Ishikawa (cell line): Measurements from ENCODE around the gene AKR1C8.

Experiments used
- CEBPB ChIP-seq: IDR thresholded peaks from 2 replicates; pipeline ENCODE4 v1.6.1; 2012
- CREB1 ChIP-seq: IDR thresholded peaks from 2 replicates; pipeline ENCODE4 v1.6.1; 2012; ENCODE audit warnings: low read depth
- EGR1 ChIP-seq: IDR thresholded peaks from 2 replicates; pipeline ENCODE4 v1.6.1; 2012
- EP300 ChIP-seq: IDR thresholded peaks from 2 replicates; pipeline ENCODE4 v1.6.1; 2012; ENCODE audit warnings: borderline replicate concordance
- FOXM1 ChIP-seq: IDR thresholded peaks from 2 replicates; pipeline ENCODE4 v1.6.1; 2012; ENCODE audit warnings: low read depth, borderline replicate concordance
- NFIC ChIP-seq: IDR thresholded peaks from 2 replicates; pipeline ENCODE4 v1.6.1; 2012
- RAD21 ChIP-seq: IDR thresholded peaks from 2 replicates; pipeline ENCODE4 v1.6.1; 2012; ENCODE audit warnings: low read depth
- REST ChIP-seq: IDR thresholded peaks from 2 replicates; pipeline ENCODE4 v1.6.1; 2012; ENCODE audit warnings: low read depth, mild to moderate bottlenecking
- TAF1 ChIP-seq: IDR thresholded peaks from 2 replicates; pipeline ENCODE4 v1.6.1; 2012; ENCODE audit warnings: low read depth, mild to moderate bottlenecking
- TCF12 ChIP-seq: IDR thresholded peaks from 2 replicates; pipeline ENCODE4 v1.6.1; 2012; ENCODE audit warnings: low read depth
- TEAD4 ChIP-seq: IDR thresholded peaks from 2 replicates; pipeline ENCODE4 v1.6.1; 2012
- USF1 ChIP-seq: IDR thresholded peaks from 2 replicates; pipeline ENCODE4 v1.6.1; 2012
- YY1 ChIP-seq: IDR thresholded peaks from 2 replicates; pipeline ENCODE4 v1.6.1; 2012; ENCODE audit warnings: low read depth
- ZBTB7A ChIP-seq: IDR thresholded peaks from 2 replicates; pipeline ENCODE4 v1.6.1; 2012; ENCODE audit warnings: low read depth
- TF ChIP-seq, protein P1 (sequence below): IDR thresholded peaks from 2 replicates; pipeline ENCODE4 v1.6.1; 2012

Gene AKR1C8

DNA sequence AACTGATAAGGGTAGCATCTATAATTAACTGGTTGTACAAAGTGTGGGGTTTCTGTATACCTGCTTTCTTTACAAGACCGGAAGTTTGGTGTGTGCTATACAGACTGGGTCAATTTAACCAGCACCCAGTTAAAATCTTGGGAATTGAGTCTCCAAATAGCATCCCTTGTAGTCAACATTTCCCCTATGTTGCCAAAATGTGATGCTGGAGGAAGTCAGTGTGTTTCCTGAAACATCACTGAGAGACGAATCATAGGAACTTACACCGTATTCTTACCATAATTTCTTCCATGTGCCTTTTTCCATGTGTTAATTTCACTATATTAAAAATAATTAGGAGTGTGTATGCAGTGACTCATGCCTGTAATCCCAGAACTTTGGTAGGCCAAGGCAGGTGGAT, 13.4 kb upstream of the AKR1C8 start:
- TF ChIP-seq RAD21 (no peak), EP300 (no peak), EGR1 (no peak), TEAD4 (no peak)

DNA sequence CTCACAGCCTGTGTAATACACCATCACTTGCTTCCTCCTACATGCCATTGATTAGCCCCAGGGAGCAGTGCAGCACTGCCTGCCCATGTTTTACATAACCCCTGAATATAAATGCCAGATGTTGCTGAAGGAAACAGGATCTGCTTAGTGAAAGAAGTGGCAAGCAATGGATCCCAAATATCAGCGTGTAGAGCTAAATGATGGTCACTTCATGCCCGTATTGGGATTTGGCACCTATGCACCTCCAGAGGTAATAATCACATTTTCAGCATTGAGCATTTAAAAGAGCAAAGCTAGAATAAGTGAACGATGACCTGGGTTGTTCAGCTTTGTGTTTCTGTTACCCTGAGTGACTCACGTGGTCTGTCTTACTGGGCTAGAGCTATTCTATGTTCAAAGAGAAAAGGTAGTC, 11.8 kb upstream of the AKR1C8 start, which contains the start of gene AKR1C4:
Gene AKR1C4 (plus strand): TSS at position 136 of the 412 bp plus-strand sequence. CDS start 31 bp downstream, at position 167.
- TF ChIP-seq RAD21 (no peak), TAF1 (no peak), CREB1 (no peak), EGR1 (no peak), TCF12 (no peak), NFIC (no peak), USF1 (no peak), EP300 (no peak)
- TF ChIP-seq, protein P1, sequence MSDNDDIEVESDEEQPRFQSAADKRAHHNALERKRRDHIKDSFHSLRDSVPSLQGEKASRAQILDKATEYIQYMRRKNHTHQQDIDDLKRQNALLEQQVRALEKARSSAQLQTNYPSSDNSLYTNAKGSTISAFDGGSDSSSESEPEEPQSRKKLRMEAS: no peak

- TF ChIP-seq, protein P1: no peak
- no peak for TF ChIP-seq NFIC
- no peak for TF ChIP-seq FOXM1
- no peak for TF ChIP-seq USF1
- no peak for TF ChIP-seq EP300
- TF ChIP-seq RAD21: no peak
- TF ChIP-seq EGR1: no peak
- no peak for TF ChIP-seq TEAD4
- TF ChIP-seq TAF1: no peak
- TF ChIP-seq CREB1: no peak
- no peak for TF ChIP-seq TCF12
These were observed 10.9 kb upstream of the AKR1C8 start for GRCh38 chr10:5195727-5196374.

DNA sequence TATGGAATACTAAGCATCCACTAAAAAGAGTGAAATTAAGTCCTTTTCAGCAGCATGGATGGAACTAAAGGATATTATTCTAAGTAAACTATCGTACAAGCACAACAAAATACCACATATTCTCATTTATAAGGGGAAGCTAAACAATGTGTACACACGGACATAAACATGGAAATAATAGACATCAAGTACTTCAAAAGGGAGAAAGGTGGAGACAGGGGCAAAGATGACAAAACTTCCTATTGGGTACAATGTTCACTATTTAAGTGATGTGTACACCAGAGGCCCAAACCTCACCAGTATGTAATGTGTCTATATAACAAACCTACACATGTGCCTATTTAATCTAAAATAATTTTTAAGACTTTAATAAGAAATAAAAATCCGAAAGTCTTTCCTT, 9.5 kb upstream of the AKR1C8 start:
- TF ChIP-seq EP300: no peak
- TF ChIP-seq EGR1: no peak
- TF ChIP-seq NFIC: no peak
- TF ChIP-seq CEBPB: no peak
- TF ChIP-seq REST: no peak
- TF ChIP-seq, protein P1: no peak
- TF ChIP-seq USF1: no peak

GRCh38 chr10:5188358-5188757, 3.4 kb upstream of the AKR1C8 start:
- TF ChIP-seq EP300 (no peak), RAD21 (no peak), REST (no peak)

DNA sequence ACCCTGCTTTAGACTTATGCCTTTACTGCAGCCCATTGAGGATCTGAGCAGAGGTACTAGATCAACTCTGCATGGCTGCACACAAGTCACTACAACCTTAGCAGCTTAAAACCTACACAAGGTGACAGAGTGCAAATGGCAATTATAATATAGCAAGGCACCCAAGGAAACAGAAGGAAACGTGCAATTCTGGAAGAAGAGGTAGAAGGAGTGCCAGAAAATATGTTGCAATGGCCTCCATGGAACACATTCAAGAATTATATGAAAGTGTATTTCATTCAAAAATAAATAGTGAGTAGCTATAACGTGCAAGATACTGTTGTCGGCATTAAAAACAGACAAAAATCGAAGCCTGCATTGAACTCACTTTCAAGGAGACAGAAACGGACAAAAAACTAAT, 2.9 kb upstream of the AKR1C8 start:
- TF ChIP-seq RAD21: no peak

- TF ChIP-seq TEAD4: no peak
- TF ChIP-seq CEBPB: no peak
- TF ChIP-seq YY1: no peak
- no peak for TF ChIP-seq EGR1
- no peak for TF ChIP-seq TCF12
- TF ChIP-seq FOXM1: no peak
- no peak for TF ChIP-seq RAD21
- no peak for TF ChIP-seq USF1
- no peak for TF ChIP-seq NFIC
- TF ChIP-seq CREB1: no peak
- TF ChIP-seq ZBTB7A: no peak
- TF ChIP-seq EP300: no peak
These were observed 1.0 kb downstream of the AKR1C8 start for GRCh38 chr10:5183923-5184322.
